ENCODE data around the gene SLF2. TPM values are rescaled to one million over a fixed set of nuclear protein-coding genes. Genes with fewer than 3 reads are reported as not detected.

The SLF2 gene
- total RNA-seq, 1 experiment from 2014 or later, result 23.1 TPM

GRCh38 chr10:100995181-100995580, 82.4 kb downstream of the SLF2 start:
- Mint-ChIP-seq H3K27ac (0 out of 7 replicates have a peak overlapping the region, but pooled peaks of 1 of the 3 experiments have one; percentile 11), H3K9me3 (no peaks in the 10 kb centered on the region; a peak in 2 of 5 replicates), H3K36me3 (ENCODE audit: insufficient read depth in 1 of 3, low read depth in 3 of 3) (peaks cover 31 to 43% (median 35%) of the 10 kb centered on the region in 3 experiments; a peak in 6 of 7 replicates), H3K27me3 (ENCODE audit: low read depth) (no peaks in the 10 kb centered on the region), H3K4me1 (peaks cover 27 to 28% of the 10 kb centered on the region in 2 experiments), H3K4me3 (no peak overlapping the region; a peak in 1 of 5 replicates)
- Histone ChIP-seq H3K79me1 (ENCODE audit: insufficient read depth, low read depth, low read length, poor library complexity, severe bottlenecking) (no peaks in the 10 kb centered on the region), H3K4me1 (ENCODE audit: insufficient read depth, low read length) (peaks cover 2% of the 10 kb centered on the region; the same call in 1 of the 2 replicates), H3T11ph (ENCODE audit: low read length) (no peak overlapping the region), H3K4ac (ENCODE audit: low read depth, low read length) (no peak overlapping the region), H2BK12ac (ENCODE audit: insufficient read length, low read depth, low read length) (no peak overlapping the region), H2AK5ac (ENCODE audit: insufficient read length, low read length) (no peak overlapping the region), H4K91ac (ENCODE audit: insufficient read length, low read depth, low read length) (no peak overlapping the region), H2BK20ac (ENCODE audit: low read depth, low read length, poor library complexity, severe bottlenecking) (no peak overlapping the region), H3K27ac (ENCODE audit: insufficient read length, low read depth, low read length) (no peak overlapping the region), H3K79me2 (ENCODE audit: insufficient read depth, low read length) (peaks cover 3% of the 10 kb centered on the region; the same call in 1 of the 2 replicates), H3K9ac (ENCODE audit: extremely low read depth, insufficient read length, low read length) (no peak overlapping the region), H3K14ac (ENCODE audit: insufficient read depth, low read length) (no peak overlapping the region), H2BK15ac (ENCODE audit: low read depth, low read length) (no peak overlapping the region), H3K27me3 (ENCODE audit: insufficient read depth, low read length) (no peaks in the 10 kb centered on the region), H3K23ac (ENCODE audit: insufficient read length, low read depth, low read length) (no peak overlapping the region), H4K8ac (replicated peaks; ENCODE audit: insufficient read length, low read depth, low read length) (no peak overlapping the region), H2BK120ac (ENCODE audit: low read depth, low read length, poor library complexity, severe bottlenecking) (no peak overlapping the region), H2AFZ (ENCODE audit: low read length) (no peak overlapping the region), H3K56ac (ENCODE audit: insufficient read length, low read depth, low read length) (no peak overlapping the region), H4K5ac (ENCODE audit: insufficient read length, low read depth, low read length) (no peak overlapping the region), H3K4me2 (ENCODE audit: insufficient read depth, insufficient read length, low read length) (no peak overlapping the region), H3K23me2 (ENCODE audit: insufficient read length, low read depth, low read length, poor library complexity, severe bottlenecking) (peaks cover 26% of the 10 kb centered on the region), H3K18ac (ENCODE audit: insufficient read length, low read depth, low read length) (no peak overlapping the region), H3K9me3 (ENCODE audit: control insufficient read depth, low read depth, low read length) (no peaks in the 10 kb centered on the region), H4K20me1 (ENCODE audit: control insufficient read depth, insufficient read depth, insufficient read length) (no peaks in the 10 kb centered on the region), H2BK5ac (ENCODE audit: insufficient read length, low read length) (no peak overlapping the region)
- DNase-seq, result no peak
- WGBS (ENCODE audit: extremely low coverage, insufficient read length, low lambda C conversion rate), result no CpG with 5 or more reads among the region's 6 CpGs
- no peak for TF ChIP-seq CTCF (conservative IDR thresholded peaks at IDR 0.05)

All from H9 (cell line).